GM19035 (cell line): ENCODE measurements around the gene POMP.
"Not testable (repeated sequence)": the region's sequence is repeated elsewhere in the genome, so short reads cannot be mapped to it uniquely, and the experiment has no call there.

ENCODE experiments used
- ATAC-seq: cut with Tn5 transposase; IDR thresholded peaks from one replicate; pipeline ENCODE4 v1.9.1; 2021; ENCODE audit not compliant: unreplicated experiment

The POMP gene

DNA sequence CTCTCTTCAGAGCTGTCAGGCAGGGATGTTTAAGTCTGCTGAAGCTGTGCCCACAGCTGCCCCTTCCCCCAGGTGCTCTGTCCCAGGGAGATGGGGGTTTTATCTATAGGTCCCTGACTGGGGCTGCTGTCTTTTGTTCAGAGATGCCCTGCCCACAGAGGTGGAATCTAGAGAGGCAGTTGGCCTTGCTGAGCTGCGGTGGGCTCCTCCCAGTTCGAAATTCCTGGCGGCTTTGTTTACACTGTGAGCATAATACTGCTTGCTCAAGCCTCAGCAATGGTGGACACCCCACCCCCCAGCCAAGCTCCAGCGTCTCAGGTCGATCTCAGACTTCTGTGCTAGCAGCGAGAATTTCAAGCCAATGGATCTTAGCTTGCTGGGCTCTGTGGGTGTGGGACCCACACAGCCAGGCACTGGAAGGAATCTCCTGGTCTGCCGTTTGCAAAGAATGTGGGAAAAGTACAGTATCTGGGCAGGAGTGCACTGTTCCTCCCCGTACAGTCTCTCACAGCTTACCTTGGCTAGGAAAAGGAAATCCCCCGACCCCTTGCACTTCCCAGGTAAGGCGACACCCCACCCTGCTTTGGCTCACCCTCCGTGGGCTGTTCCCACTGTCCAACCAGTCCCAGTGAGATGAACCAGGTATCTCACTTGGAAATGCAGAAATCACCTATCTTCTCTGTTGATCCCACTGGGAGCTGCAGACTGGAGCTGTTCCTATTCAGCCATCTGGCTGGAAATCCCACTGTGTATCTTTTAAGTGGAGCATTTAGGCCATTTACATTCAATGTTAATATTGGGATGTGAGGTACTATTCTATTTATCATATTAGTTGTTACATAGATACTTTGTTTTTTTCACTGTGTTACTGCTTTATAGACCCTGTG, 34.9 kb downstream of the POMP start:
- ATAC-seq: not testable (repeated sequence)

DNA sequence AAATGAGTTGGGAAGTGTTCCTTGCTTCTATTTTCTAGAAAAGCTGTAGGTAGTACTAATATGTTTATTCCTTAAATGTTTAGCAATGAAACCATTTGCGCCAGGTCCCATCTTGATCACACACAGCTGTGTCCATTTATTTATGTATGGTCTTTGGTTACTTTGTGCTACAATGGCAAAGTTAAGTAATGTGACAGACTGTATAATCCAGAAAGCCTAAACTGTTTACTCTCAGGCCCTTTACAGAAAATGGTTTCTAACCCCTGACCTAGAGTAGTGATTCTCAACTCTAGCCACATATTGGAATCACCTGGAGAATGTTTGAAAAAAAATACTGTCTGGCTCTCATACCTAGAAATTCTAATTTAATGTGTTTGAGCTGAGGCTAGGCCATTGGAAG, 38.5 kb downstream of the POMP start:
- ATAC-seq: no peak

DNA sequence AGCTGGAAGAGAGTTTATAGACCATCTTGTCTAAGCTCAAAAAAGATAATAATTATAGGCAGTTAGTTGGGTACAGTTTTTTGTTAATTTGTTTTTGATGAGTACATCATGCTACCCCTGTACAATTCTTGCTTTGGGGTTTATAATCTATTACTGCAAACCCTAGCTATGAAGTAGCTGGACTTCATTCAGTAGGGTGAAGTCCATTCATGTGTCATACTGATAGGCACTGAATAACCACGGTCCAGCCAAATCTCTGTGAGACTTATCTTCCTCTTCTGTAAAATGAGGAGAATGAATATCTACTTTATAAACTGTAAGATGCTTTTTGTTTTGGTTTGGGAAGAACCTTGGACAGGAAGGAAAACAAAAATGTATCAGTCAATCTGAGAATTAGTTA, 40.3 kb downstream of the POMP start:
- ATAC-seq: no peak

DNA sequence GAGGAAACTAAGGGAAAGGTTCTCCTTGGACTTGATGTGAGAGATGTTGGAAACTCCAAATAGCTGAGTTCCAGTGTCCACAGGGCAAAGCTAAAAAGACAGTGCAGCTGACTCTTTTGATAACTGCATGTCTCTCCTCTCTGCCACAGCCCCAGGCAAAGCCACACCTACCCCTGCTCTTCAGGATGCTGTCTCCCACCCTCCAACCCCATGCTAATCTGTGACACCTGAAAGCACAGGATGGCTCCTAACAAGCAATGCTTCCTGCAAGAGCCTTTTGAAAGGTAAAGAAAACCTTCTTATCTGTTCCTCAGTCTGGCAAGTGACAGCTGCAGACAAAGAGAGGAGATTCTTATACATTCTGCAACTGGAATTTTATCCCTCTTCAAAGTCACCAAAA, 45.4 kb downstream of the POMP start:
- ATAC-seq: no peak

DNA sequence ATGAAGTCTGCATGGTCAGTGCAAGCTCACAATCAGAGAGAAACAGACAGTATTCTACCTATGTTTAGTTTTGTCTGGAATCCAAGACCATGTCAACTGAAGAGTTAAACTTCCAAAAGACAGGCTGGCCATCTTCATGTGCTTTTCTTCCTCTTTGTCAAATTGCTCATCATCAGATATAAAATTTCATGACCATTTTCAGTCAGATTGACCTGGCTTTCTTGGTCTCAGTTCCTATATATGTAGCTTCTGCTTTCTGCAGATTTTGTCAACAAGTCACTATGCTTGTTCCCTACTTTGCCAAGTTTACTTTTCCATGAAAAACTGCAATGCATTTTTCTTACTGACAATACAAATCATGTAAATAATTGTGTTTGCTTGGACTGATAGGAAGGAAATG, 46.0 kb downstream of the POMP start:
- no peak for ATAC-seq

DNA sequence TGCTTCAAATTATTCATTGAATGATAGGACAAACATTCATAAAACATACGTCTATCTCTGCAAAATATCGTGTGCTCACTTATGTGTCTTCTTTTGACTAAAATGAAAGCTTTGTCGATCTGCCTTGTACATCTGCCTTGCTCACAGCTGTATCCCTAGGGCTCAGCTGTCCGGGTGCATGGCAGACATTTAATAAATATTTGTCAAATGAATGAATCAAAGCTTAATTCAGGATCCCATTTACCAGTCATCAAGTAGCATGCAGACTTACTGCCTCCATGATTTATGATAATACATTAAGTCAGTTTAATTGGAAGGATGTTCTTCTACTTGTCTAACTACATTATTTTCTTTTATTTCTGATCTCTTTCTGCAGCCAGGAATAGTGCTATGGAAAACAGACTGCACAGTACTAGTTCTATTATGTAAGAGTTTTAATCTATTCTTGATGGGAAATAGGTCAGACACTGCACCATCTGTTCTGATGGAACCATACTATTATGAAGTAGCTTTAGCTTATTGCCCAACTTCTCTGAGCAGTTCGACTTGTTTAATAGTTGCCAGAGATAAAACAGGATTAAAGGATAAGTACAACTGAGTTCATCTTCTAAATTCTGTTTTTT, 46.6 kb downstream of the POMP start:
- no peak for ATAC-seq

DNA sequence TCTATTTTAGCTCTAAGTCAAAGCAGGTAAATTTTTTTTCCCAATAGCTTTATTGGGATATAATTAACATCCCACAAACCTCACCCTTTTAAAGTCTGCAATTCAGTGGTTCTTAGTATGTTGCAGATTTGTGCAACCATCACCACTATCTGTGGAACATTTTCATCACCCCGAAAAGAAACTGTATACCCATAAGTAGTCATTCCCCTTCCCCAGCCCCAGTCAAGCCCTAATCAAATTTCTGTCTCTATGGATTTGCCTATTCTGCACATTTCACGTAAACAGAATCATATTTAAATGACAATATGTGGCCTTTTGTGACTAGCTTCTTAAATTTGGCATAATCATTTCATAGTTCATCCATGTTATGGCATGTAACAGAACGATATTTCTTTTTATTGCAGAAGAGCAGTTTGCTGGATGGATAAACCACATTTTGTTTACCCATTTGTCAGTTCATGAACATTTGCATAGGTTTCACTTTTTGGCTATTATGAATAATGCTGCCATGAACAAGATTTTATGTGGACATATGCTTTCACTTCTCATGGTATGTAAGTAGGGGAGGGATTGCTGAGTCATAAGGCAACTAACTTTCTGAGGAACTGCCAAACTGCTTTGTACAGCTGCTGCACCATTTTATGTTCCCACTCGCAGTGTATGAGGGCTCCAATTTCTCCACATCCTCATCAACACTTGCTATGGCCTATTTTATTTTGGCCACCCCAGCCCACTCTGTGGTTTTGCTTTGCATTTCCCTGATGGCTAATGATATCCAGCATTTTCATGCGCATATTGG, 48.9 kb downstream of the POMP start:
- peak; percentile 99 for ATAC-seq

DNA sequence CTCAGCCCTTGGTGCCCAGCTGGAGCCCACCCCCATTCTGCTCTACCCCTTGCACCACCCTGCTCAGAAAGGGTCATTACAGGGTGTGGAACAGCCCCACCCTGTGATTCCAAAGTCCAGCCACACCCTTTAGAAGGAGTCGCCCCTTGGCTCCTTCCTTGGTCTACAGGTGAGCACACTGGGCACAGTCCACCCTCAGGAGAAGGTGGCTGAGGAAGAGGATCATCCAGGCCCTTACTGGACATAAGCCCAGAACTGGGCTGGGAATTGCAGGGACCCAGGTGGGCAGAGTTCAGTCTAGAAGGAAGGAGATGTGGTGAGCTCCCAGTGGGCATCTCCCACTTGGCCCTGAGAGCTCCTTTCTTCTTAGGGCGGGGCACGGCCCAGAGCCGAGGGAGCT, 51.2 kb downstream of the POMP start:
- no peak for ATAC-seq

DNA sequence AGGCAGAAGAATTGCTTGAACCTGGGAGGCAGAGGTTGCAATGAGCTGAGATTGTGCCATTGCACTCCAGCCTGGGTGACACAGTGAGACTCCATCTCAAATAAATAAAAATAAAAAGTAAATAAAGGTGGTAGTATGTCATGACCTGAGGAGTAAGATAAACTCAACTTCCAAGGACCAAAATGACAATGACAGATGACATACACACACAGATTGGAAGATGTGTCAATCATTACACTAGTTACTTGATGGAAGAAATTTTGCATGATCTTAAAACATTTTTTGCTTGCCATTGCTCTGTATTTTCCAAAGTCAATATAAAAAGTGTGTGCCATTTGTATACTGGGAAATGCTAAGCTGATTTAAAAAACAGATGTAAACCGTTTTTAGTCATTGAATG, 55.7 kb downstream of the POMP start:
- no peak for ATAC-seq

DNA sequence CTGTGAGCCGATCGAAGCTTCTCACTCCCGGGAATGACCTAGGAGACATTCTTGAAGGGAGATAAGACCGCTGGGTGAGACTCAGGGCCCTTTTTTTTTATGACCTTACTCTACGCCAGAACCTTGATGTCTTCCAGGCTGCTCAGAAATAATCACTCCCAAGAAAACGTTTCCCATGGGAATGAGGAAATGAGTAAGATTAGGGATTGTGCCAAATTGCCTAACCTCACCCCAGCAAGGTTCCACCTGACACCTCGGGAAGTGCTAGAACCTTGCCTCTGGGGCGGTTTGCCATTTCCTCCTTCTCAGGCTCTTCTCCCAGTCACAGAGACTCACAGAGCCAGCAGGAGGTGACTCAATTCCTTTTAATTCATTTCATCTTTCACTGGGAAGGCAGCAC, 57.6 kb downstream of the POMP start:
- ATAC-seq: no peak

DNA sequence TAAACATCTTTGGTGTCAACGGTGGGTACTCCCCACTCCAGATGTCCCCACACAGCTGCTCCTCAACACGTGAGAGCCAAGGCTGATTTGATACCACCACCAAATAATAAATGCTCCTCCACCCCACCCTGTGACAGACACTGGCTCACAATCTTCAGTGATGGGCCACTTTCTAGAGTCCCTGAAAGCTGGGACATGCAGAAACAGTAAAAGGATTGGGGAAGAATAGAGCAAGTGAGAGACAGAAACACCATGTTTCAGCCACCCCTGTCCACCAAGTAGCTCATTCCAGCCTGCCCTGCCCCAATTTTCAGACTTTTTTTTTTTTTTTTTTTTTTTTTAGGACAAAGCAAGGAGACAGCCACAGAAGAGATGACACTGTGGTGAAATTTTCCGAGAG, 58.2 kb downstream of the POMP start:
- ATAC-seq: no peak

DNA sequence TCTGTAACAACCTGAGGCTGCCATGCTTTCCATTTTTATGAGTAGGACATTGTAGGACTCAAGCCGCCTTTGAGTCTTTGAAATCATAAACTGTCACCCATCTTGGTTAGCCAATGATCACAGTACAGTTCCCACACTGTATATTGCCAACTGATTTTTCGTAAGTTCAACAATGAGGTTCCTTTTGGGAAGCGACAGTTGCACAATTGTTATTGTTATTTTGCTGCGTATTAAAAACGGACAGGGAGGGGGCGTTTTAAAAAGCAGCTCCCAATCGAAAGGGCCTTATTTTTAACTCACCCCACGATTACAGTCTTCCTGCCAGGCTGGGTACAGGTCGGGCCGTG, 59.2 kb downstream of the POMP start:
- ATAC-seq: no peak

DNA sequence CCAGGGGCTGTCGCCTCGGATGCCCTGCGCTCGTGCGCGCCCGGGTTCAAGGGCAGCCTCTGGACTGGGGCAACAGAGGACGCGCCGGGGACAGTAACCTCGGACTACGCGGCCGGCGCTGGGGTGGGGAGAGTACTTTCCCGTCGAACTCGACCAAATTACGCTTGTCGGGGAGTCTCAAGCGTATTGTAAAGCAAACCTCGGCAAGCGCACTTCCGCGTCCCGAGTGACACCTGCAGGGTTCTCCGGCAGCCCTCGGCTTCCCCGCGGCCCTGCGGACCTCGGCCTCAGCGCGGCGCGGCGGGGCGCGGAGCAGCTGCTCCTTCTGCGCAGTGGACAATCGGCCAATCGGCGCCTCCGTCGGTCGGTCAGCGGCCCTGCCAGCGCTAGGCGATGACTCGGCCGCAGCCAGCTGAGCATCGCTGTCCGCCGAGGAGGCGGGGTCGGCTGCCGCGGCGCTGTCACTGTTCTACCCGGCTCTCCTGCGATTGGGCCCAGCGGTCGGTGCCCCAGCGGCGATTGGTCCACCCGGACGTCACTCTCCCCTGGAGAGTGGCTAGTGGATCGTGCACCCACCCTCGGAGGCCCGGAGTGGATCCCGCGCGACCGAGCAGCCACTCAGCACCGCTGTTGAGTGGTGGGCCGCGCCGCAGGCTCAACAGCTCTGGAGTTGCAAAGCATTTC, 59.8 kb downstream of the POMP start, which contains the start of gene SLC46A3:
SLC46A3 (minus strand) TSS at position 428 of the 684 bp plus-strand sequence. CDS start 972 bp downstream, outside the sequence.
- ATAC-seq: peak; percentile 98

DNA sequence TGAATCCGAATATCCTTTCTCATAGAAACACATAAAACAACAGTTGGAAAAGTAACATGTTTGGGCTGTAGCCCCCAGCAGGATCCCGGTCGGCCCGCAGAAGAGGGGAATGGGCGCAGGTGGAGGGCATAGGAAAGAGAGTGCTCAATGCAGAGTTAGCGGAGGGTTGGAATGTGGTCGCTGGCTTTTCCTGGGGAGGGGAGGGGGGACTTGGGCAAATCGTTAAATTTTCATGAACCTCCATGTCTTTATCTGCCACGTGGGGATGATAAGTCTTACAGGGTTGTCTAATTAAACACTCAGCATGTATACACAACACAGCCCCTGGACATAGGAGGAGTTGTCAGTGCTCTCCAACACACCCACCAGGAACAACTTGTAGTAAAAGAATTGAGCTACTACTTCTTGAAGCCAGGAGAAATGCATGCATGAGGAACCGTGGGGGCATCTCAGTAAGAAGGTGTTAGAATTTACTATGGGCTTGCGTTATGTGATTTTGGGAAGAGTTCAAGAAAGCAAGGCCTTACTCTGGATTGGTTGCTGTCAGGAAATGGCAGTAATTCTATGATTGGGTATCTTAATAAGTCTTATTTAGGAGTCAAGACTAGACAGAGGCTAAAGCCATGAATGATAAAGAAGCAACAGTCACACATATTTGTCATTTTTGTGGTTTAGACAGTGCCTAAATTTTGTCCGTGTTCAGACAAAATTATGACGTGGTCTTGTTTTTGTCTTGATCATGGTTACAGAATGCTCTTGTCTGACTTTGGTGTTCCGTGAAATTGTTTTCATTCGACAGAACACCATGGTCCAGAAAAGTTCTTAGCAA, 60.5 kb downstream of the POMP start:
- no peak for ATAC-seq

DNA sequence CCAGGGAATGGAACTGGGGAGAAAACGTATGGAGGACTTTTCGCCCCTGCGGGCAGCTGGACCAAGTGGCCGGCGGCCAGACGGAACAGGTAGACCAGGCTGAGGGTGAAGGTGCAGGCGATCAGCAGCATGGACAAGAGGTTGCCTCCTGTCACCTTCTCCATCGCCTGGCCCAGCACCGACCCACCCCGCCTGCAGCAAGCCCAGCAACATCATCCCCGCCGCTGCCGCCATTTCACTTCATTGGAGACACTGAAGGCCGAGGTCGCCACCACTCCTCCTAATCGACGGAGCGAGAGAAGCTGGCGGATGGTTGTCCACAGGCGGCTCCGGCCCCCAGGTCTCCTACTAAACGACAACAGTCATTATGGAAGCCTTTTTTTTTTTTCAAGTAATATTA, 64.9 kb downstream of the POMP start:
- ATAC-seq: no peak

DNA sequence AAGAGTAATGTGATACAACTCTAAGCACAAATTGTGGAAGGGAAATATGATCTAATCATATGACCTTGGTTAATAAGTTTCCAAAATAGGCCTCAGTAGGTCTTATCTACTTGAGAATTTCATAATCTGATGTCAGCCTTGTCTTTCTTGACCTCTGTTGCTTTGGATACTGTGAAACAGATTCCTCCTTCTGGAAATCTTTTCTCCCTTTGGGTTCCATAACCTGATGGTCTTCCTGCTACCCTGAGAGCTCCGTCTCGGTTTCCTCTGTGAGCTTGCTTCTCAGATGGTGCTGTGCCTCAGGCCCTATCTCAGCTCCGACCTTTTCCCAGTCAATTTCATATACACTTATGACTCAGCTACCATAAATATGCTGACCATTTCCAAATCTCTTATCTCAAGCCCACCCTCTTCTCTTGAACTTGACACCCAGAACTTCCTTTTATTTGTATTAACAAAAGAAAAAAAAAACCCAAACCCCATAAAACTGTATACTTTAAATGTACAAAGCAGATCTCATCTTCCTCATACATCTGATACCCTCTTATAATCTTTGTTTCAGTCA, 66.2 kb downstream of the POMP start:
- ATAC-seq: no peak
